GM18868 (cell line): Measurements from ENCODE around the gene RHBDL1.

ENCODE experiments used
- ATAC-seq: cut with Tn5 transposase; IDR thresholded peaks from one replicate; pipeline ENCODE4 v1.9.1; 2021; ENCODE audit warnings: mild to moderate bottlenecking, moderate library complexity; ENCODE audit not compliant: unreplicated experiment

RHBDL1 gene

DNA sequence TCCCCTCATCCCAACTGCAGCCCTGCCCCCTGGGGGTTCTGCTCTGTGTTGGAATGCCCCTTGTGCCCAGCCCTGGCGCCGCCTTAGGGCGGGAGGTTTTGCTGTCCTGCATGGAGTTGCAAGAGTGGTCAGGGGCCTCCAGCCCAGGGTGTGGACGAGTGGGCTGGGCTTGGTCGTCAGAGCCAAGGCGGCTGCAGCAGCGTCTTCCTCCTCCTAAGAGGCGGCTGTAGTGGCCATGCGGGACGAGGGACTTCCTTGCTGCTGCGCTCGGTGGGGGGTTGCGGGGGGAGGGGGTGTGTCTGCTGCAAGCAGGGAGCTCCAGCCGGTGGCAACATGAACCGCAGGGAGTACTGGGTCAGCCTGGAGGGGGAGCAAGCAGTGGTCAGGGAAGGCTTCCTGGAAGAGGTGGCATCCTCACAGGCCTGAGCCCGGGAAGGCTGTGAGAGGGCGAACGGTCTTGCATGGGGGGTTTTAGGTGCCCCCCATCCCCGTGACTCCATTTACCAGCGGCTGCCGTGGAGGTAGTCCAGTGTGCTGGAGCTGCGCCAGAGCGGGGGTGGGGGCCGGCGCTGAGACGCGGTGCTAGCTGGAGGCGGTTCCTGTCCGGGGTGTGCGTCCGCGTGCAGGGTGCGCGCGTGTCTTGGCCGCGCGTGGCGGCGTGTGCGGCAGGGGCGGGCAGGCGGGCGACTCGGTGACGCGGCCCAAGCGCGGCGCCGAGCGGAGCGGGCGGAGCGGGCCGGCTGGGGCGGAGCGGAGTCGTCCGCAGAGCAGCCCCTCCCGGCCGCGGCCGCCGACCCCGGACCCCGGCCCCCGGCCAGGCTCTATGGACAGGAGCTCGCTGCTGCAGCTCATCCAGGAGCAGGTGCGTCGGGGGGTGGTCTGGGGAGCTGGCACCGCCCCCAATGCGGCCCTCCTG, at the start of gene RHBDL1:
Gene RHBDL1, plus strand, starts transcription at position 704 of the 916 bp plus-strand sequence. Its CDS starts 120 bp downstream, at position 824.
- no peak for ATAC-seq

DNA sequence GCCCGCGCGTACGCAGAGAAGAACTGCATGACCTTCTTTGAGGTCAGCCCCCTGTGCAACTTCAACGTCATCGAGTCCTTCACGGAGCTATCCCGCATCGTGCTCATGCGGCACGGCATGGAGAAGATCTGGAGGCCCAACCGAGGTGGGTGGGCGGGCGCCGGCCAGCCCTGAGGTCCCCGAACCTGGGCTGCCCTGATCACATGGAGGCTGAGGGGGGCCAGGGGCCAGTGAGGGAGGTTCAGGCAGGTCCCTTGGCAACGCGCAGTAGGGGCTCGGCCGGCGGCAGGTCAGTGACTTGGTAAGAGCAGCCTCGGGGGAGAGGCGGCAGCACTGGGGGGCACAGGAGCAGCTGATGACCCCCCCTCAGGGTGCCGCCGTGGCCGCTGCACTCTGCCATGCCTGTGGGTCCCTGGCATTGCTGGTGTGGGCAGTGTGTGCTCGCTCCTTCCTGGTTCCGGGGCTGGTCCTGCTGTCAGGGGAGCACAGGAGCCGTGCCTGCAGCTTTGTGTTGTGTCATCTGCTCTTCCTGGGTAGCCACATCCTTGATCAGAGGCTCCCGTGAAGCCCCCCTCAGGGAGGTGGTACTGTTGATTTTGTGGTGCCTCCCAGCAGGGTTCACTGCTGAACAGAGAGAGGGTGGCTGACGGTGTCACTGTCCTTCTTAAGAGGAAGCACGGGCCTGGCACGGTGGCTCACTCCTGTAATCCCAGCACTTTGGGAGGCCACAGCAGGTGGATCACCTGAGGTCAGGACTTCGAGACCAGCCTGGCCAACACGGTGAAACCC, 49.3 kb upstream of the RHBDL1 start:
- no peak for ATAC-seq

DNA sequence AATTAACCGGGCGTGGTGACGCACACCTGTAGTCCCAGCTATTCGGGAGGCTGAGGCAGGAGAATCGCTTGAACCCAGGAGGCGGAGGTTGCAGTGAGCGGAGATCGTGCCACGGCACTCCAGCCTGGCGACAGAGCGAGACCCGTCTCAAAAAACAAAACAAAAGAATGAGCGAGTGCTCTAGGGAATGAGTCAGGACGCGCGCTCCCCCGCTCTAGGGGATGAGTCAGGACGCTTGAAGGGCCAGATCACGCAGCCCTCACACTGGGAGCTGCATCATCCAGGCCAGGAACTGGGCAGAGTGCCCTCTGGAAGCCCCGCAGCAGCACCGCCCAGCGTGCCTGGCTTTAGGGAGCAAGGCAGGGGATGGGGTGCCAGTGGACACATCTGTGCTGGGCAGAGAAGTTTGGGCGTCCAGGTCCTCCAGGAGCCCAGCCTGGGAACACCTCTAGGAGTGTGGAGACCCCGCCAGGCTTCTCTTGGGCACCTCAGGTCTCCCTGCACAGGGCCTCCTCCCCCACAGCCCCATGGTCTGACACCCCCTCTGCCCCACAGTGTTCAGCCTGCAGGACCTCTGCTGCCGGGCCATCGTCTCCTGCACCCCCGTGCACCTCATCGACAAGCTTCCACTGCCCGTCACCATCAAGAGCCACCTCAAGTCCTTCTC, 48.6 kb upstream of the RHBDL1 start:
- ATAC-seq: no peak

DNA sequence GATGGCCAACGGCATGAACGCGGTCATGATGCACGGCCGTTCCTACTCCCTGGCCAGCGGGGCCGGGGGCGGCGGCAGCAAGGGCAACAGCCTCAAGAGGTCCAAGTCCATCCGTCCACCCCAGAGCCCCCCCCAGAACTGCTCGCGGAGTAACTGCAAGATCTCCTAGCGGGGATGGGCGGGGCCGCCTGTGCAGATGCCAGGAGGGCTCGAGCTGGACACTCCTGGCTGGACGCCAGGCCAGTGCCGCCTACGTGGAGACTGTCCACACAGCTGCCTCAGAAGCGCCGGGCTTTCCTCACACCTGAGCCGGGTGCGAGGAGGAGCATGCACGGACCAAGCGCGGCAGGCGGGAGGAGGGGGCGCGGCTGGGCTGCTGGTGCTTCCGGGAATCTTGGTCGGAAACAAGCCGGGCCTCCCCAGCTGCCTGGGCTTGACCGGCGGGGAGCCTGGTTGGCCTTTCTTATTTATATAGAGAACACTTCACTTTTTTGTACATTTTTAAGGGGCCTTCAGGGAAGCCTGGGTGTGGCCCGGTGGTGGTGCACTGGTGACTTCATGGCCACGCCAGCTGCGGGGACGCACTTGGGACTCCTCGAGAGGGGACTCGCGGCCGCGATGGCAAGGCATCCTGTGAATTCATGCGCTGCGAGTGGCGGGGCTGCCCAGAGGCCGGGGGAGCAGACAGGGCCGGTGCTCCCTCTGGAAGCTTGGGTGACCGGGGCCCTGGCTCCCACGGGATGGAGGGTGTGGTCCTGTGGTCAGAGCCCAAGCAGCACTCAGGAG, 47.8 kb upstream of the RHBDL1 start:
- no peak for ATAC-seq

DNA sequence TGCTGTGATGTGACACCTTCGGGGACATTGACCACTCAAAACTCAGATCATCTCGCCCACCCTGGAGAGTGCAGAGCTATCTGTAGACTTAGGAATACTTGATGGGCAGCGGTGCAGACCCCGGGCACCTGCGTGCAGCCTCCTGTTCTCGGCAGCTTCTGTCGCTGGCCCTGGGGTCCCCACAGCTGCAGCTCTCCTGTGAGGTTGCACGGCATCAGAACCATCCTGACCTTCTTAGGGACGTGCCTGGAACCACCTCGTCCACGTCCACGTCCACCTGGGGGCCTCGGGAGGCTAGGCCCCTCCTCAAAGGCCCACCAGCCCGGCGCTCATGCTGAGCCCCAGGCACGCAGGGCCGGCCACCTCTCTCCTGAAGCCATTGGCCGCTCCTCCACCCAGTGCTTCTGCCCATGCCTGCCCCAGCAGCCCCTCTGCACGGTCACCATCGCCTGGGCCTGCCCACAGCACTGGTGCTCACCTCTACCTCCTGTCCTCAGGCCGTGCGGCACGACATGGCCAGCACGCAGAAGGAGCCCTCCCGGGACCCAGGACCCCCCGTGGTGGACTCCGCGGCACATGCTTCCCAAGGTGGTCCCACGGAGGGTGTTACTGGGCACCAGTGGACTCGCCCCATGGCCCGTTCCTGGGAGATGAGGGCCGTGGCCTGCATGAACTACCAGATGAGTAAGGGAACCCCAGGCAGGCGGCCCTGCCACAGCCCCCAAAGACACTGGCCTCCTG, 47.0 kb upstream of the RHBDL1 start:
- no peak for ATAC-seq

DNA sequence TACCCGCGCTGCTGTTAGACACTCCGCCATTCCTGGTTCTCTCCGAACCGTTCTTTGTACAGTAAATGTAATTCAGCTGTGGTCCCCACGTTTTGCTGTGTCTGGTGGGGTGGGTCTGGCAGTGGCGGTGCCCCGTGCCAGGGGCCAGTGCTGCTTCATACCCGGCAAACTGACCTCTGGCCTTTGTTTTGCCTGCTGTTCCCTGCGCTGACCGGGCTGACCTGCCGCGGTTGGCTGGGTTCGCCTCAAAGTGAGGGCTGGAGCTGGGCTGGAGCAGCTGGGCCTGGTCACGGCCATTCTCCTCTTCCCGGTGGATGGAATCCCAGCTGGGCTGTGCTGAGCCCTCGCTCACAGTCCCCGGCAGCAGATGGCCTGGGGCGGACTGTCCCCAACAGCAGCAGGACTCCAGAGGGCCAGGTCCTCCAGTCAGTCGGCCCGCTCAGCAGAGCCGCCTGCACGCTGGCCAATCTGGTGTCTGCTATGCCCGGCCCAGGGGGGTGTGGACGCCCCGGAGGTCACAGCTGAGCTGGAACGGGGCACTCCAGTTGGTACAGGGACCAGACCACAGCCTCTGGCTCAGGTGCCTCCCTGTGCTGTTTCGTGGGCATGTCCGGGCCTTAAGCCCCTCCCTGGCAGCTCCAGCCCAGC, 46.2 kb upstream of the RHBDL1 start:
- no peak for ATAC-seq

DNA sequence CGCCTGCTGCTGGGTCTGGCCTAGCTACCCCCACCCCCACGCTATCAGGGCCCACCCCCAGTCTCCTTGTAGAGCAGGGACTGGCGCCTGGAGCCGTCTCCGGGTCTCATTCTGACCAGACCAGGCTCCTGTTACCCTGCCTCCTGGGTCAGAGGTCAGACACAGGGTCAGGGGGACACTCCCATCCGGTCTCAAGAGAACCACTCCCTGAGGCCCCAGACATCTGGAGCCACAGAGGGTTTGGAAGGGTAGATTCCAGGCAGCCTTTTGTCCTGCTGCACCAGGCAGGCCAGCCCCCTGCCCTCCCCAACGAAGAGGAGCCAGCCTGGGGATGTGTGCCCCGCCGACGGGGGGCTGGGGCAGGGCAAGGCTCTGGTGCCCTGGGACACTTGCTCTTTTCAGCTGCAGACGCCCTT, 45.6 kb upstream of the RHBDL1 start:
- no peak for ATAC-seq

DNA sequence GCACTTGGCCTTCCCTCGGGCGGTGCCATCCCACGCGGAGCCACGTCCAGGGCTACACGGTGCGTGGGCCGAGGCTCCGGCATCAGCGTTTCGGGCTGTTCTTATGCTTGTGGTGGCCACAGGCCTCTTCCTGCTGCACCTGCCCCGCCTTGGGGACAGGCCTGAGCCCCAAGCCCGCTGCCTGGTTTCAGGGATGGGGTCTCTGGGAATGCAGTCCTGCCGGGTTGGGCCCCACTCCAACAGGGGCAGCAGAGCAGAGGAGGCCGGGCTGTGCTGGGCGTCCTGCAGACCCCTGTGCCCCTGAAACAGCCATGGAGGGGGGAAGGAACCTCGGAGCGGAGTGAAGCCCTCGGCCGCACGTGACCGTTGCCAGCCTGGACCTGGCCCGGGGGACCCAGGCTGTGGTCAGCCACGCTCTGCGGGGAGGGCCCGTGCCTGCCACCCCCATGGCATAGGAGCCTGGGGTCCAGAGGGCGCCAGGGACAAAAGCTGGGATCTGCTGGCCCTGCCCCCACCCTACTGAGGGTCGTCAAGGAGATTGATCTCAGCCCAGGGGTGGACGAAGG, 45.1 kb upstream of the RHBDL1 start:
- ATAC-seq: no peak

DNA sequence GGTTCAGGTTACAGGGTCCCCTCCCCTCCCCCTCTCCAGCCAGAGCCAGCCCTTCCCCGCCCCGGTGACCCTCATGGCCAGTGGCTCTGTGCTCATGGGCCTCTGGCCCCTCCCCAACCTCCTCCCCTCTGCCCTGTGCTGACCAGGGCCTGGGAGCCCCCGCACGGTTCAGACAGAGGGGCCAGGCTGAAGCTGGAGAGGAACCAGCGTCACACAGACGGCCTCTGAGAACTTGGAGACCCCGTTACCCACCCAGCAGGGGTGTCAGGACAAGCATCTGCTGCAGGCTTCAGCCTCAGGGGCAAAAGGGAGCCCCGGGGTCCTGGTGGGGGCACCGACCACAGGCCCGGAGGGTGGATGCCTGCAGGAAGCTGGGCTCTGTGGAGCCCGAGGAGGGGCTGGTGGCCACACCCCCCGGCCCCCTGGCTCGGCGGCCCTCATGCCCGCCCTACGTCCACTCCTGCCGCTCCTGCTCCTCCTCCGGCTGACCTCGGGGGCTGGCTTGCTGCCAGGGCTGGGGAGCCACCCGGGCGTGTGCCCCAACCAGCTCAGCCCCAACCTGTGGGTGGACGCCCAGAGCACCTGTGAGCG, 44.6 kb upstream of the RHBDL1 start, which contains the start of gene WFIKKN1:
Gene WFIKKN1, plus strand, starts transcription at position 171 of the 591 bp plus-strand sequence. Its CDS starts 269 bp downstream, at position 440.
- ATAC-seq: no peak

DNA sequence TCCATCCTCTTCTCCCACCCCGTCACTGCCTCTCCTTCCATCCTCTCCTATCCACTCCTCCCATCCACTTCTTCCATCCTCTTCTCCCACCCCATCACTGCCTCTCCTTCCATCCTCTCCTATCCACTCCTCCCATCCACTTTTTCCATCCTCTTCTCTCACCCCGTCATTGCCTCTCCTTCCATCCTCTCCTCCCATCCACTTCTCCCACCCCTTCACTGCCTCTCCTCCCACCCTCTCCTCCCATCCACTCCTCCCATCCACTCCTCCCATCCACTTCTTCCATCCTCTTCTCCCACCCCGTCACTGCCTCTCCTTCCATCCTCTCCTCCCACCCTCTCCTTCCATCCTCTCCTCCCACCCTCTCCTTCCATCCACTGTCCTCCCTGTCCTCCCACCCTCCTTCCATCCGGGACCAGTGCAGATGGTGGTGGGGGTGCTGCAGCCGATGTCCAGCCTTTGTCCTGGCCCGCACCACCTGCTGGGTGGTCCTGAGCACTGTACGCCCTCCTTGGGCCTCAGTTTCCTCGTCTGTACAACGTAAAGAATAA, 43.6 kb upstream of the RHBDL1 start:
- ATAC-seq: no peak

DNA sequence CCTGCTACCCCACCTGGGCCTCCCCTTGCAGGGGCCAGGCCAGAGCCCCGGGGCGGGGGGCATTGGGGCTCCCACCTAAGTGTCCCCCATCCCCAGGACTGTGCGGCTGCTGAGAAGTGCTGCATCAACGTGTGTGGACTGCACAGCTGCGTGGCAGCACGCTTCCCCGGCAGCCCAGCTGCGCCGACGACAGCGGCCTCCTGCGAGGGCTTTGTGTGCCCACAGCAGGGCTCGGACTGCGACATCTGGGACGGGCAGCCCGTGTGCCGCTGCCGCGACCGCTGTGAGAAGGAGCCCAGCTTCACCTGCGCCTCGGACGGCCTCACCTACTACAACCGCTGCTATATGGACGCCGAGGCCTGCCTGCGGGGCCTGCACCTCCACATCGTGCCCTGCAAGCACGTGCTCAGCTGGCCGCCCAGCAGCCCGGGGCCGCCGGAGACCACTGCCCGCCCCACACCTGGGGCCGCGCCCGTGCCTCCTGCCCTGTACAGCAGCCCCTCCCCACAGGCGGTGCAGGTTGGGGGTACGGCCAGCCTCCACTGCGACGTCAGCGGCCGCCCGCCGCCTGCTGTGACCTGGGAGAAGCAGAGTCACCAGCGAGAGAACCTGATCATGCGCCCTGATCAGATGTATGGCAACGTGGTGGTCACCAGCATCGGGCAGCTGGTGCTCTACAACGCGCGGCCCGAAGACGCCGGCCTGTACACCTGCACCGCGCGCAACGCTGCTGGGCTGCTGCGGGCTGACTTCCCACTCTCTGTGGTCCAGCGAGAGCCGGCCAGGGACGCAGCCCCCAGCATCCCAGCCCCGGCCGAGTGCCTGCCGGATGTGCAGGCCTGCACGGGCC, 42.8 kb upstream of the RHBDL1 start:
- no peak for ATAC-seq

DNA sequence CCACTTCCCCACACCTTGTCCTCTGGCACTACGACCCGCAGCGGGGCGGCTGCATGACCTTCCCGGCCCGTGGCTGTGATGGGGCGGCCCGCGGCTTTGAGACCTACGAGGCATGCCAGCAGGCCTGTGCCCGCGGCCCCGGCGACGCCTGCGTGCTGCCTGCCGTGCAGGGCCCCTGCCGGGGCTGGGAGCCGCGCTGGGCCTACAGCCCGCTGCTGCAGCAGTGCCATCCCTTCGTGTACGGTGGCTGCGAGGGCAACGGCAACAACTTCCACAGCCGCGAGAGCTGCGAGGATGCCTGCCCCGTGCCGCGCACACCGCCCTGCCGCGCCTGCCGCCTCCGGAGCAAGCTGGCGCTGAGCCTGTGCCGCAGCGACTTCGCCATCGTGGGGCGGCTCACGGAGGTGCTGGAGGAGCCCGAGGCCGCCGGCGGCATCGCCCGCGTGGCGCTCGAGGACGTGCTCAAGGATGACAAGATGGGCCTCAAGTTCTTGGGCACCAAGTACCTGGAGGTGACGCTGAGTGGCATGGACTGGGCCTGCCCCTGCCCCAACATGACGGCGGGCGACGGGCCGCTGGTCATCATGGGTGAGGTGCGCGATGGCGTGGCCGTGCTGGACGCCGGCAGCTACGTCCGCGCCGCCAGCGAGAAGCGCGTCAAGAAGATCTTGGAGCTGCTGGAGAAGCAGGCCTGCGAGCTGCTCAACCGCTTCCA, 42.0 kb upstream of the RHBDL1 start:
- ATAC-seq: no peak

DNA sequence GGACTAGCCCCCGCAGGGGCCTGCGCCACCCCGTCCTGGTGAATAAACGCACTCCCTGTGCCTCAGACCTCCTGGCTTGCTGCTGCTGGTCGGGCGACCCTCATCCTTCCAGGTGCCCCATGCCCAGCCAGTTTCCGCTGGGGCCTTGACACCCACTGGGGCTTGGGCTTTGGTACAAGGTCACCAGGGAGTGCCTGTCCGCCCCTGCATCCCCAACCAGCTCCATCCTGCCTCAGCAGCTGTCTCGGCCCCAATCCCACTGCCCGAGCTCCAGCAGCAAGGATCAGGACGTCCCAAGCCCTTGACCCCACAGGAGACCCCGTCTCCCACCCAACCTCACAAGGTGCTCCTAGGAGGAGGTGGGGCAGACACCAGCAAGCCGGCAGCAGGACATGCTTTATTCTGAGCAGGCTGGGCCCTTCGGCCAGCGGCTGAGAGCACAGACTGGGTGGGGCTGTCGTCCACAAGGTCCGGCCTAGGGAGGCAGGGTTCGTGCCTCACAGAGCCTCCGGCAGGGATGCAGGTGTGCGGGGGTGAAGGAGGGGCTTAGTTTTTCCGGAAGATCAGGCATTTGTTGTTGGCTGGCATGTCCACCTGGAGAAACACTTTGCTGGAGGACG, 41.3 kb upstream of the RHBDL1 start:
- ATAC-seq: no peak

DNA sequence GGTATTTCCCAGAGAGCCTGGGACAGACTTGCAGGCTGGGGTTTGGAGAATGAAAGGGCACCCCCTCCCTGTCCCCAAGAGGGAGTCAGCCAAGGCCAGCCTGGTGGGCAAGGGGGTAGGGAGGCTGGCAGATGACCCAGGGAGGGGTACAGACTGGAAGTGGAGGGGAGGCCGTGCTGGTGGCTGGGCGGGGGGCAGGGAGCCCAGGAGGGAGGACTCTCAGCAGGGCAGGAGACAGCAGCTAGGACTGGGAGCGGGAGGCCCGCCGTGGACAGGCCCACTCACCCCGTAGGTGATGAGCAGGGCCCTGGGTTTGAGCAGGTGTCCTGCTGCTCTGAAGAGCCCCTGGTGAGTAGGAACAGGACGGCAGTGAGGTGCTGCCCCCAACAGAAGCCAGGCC, 40.5 kb upstream of the RHBDL1 start:
- no peak for ATAC-seq

DNA sequence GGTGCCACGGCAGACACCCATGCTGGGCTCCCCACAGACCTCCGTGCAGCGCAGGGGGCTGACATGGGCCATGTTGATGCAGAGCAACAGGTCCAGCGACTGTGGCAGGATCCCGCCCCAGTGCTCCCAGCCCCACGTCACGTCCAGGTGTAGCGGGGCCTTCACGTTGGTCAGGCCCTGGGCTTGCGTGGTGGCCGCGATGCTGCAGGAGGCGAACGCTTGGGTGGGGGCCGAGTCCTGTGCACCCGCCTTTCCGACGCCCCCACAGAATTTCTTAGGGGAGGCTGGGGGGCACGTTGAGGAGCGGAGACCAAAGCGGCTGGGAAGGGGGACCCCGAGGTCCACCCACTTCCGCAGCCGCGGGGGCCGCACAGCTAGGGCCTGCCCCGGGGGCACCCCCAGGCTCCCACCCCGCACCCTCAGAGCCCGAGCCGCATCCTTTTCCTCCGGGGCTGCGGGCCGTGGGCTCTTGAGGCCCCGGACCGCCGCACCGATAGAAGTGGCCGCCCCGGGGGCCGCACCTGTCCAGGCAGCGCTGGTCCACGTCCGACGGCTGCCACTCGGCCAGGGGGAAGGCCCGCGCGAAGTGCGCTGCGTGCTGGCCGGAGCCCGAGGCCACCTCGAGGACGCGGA, 39.8 kb upstream of the RHBDL1 start:
- no peak for ATAC-seq
